Activated CD8-positive, alpha-beta memory T cell treated with anti-CD3 and anti-CD28 coated beads, Interleukin-2, amount 10 ng/mL, durations not matched to agents 7 days and 5 days (primary cell): ENCODE measurements around the gene FGD2. TPM values are rescaled to one million over a fixed set of nuclear protein-coding genes. Genes with fewer than 3 reads are reported as not detected.
A peak's percentile ranks its signal among the peaks of the same experiment; 100 is the strongest.

Source experiments
- ATAC-seq: fragments of 150-1000 bp; cut with Tn5 transposase; one replicate; pipeline ENCODE4 v1.10.0; 2021; ENCODE audit warnings: moderate library complexity
- CTCF ChIA-PET: fragments of 350-600 bp; sonication (Branson Sonifier 250); formaldehyde crosslinking; loops from one replicate; lab custom pipeline; 2021; ENCODE audit warnings: antibody characterized with exemption; lab: Charles Lee
- DNase-seq: peaks from one replicate; pipeline ENCODE4 v3.0.0-alpha.2; 2020
- H3K27ac Mint-ChIP-seq: one replicate; pipeline ENCODE4 v1.8.0; 2021; ENCODE audit warnings: mild to moderate bottlenecking, mixed read lengths
- H3K27me3 Mint-ChIP-seq: one replicate; pipeline ENCODE4 v1.8.0; 2021; ENCODE audit warnings: mixed read lengths
- H3K36me3 Mint-ChIP-seq: one replicate; pipeline ENCODE4 v1.8.0; 2021; ENCODE audit warnings: mild to moderate bottlenecking, mixed read lengths
- H3K4me1 Mint-ChIP-seq: one replicate; pipeline ENCODE4 v1.8.0; 2021; ENCODE audit warnings: mixed read lengths
- H3K4me3 Mint-ChIP-seq: one replicate; pipeline ENCODE4 v1.8.0; 2021; ENCODE audit warnings: mild to moderate bottlenecking, moderate library complexity, mixed read lengths
- H3K9me3 Mint-ChIP-seq: one replicate; pipeline ENCODE4 v1.8.0; 2022; ENCODE audit warnings: low read depth, mixed read lengths
- total RNA-seq, 2 experiments: library from RNA; stranded (reverse); gene quantifications; one replicate each; pipeline ENCODE4 v1.2.3, GENCODE V29; 2021

Gene FGD2
- total RNA-seq, 2 experiments from 2014 or later: 15.6 to 26.3 TPM

GRCh38 chr6:37048851-37049757, 43.6 kb downstream of the FGD2 start:
- peak; percentile 62 for ATAC-seq
- peak overlapping the region; percentile 83 for H3K4me3 Mint-ChIP-seq
- H3K27me3 Mint-ChIP-seq: no peaks in the 10 kb centered on the region
- H3K27ac Mint-ChIP-seq: peak overlapping the region; percentile 96
- peak; percentile 88 for DNase-seq
- CTCF ChIA-PET: interaction anchor here (0.8 to 32.5 kb wide), 12 partner anchors 8 to 175 kb away, joined by 3 to 610 read pairs (median 6); partner anchors contain the start of genes PIM1 and PPIL1
- no peaks in the 10 kb centered on the region for H3K9me3 Mint-ChIP-seq
- H3K4me1 Mint-ChIP-seq: peaks cover 79% of the 10 kb centered on the region
- peaks cover 10% of the 10 kb centered on the region for H3K36me3 Mint-ChIP-seq

- Mint-ChIP-seq H3K9me3 (no peaks in the 10 kb centered on the region), H3K4me3 (peak overlapping the region; percentile 83), H3K27me3 (no peaks in the 10 kb centered on the region), H3K36me3 (peaks cover 10% of the 10 kb centered on the region), H3K27ac (peak overlapping the region; percentile 96), H3K4me1 (peaks cover 85% of the 10 kb centered on the region)
- ATAC-seq (peak; percentile 4), DNase-seq (no peak)
- CTCF ChIA-PET: interaction anchor here (0.8 to 32.5 kb wide), 10 partner anchors 9 to 175 kb away, joined by 3 to 610 read pairs (median 10); partner anchors contain the start of genes PIM1 and PPIL1
Measured at GRCh38 chr6:37049758-37050044, 44.2 kb downstream of the FGD2 start.

GRCh38 chr6:37050045-37050853, 44.8 kb downstream of the FGD2 start:
- DNase-seq (peak; percentile 93), ATAC-seq (peak; percentile 56)
- H3K9me3 Mint-ChIP-seq: no peaks in the 10 kb centered on the region
- H3K27ac Mint-ChIP-seq: peak overlapping the region; percentile 96
- CTCF ChIA-PET: interaction anchor here (0.6 to 32.5 kb wide), 26 partner anchors 9 to 285 kb away, joined by 3 to 610 read pairs (median 6); partner anchors contain the start of genes PIM1, PPIL1, TBC1D22B and TMEM217
- H3K36me3 Mint-ChIP-seq: peaks cover 9% of the 10 kb centered on the region
- H3K4me1 Mint-ChIP-seq: peaks cover 85% of the 10 kb centered on the region
- H3K4me3 Mint-ChIP-seq: peak overlapping the region; percentile 83
- H3K27me3 Mint-ChIP-seq: no peaks in the 10 kb centered on the region

GRCh38 chr6:37050854-37051137, 45.3 kb downstream of the FGD2 start:
- peak overlapping the region; percentile 96 for H3K27ac Mint-ChIP-seq
- CTCF ChIA-PET: interaction anchor here (0.6 to 32.5 kb wide), 27 partner anchors 9 to 285 kb away, joined by 3 to 610 read pairs (median 6); partner anchors contain the start of genes MTCH1, PIM1, PPIL1 and TBC1D22B
- no peak for DNase-seq
- H3K9me3 Mint-ChIP-seq: no peaks in the 10 kb centered on the region
- no peak for ATAC-seq
- peaks cover 9% of the 10 kb centered on the region for H3K36me3 Mint-ChIP-seq
- H3K4me3 Mint-ChIP-seq: peak overlapping the region; percentile 83
- no peaks in the 10 kb centered on the region for H3K27me3 Mint-ChIP-seq
- H3K4me1 Mint-ChIP-seq: peaks cover 79% of the 10 kb centered on the region

GRCh38 chr6:37051138-37052026, 45.9 kb downstream of the FGD2 start:
- Mint-ChIP-seq H3K4me1 (peaks cover 74% of the 10 kb centered on the region), H3K27me3 (no peaks in the 10 kb centered on the region), H3K36me3 (peaks cover 9% of the 10 kb centered on the region), H3K4me3 (peak overlapping the region; percentile 83), H3K9me3 (no peaks in the 10 kb centered on the region), H3K27ac (peak overlapping the region; percentile 96)
- CTCF ChIA-PET: interaction anchor here (0.6 to 32.5 kb wide), 39 partner anchors 9 to 286 kb away, joined by 3 to 610 read pairs (median 5); partner anchors contain the start of genes MTCH1, PIM1, PPIL1 and TBC1D22B
- ATAC-seq (peak; percentile 61), DNase-seq (peak; percentile 96)

GRCh38 chr6:37052027-37052628, 46.7 kb downstream of the FGD2 start:
- ATAC-seq: peak; percentile 4
- H3K9me3 Mint-ChIP-seq: no peaks in the 10 kb centered on the region
- CTCF ChIA-PET: interaction anchor here (0.7 to 32.5 kb wide), 28 partner anchors 8 to 287 kb away, joined by 3 to 610 read pairs (median 5); partner anchors contain the start of genes MTCH1 and PIM1
- H3K27me3 Mint-ChIP-seq: no peaks in the 10 kb centered on the region
- peaks cover 6% of the 10 kb centered on the region for H3K36me3 Mint-ChIP-seq
- peaks cover 68% of the 10 kb centered on the region for H3K4me1 Mint-ChIP-seq
- H3K4me3 Mint-ChIP-seq: peak overlapping the region; percentile 83
- peak overlapping the region; percentile 96 for H3K27ac Mint-ChIP-seq
- DNase-seq: peak; percentile 69

GRCh38 chr6:37053683-37054082, 48.2 kb downstream of the FGD2 start:
- no peaks in the 10 kb centered on the region for H3K9me3 Mint-ChIP-seq
- peaks cover 4% of the 10 kb centered on the region for H3K36me3 Mint-ChIP-seq
- H3K4me1 Mint-ChIP-seq: peaks cover 52% of the 10 kb centered on the region
- ATAC-seq (no peak), DNase-seq (no peak)
- no peaks in the 10 kb centered on the region for H3K27me3 Mint-ChIP-seq
- CTCF ChIA-PET: interaction anchor here (0.9 to 32.5 kb wide), 4 partner anchors 28 to 156 kb away, joined by 4 to 610 read pairs (median 253); partner anchors contain the start of gene PIM1
- no peak overlapping the region for H3K27ac Mint-ChIP-seq
- no peak overlapping the region for H3K4me3 Mint-ChIP-seq

GRCh38 chr6:37054171-37054570, 48.7 kb downstream of the FGD2 start:
- CTCF ChIA-PET: interaction anchor here (0.9 to 32.5 kb wide), 4 partner anchors 29 to 156 kb away, joined by 4 to 610 read pairs (median 253); partner anchors contain the start of gene PIM1
- peaks cover 48% of the 10 kb centered on the region for H3K4me1 Mint-ChIP-seq
- no peaks in the 10 kb centered on the region for H3K27me3 Mint-ChIP-seq

GRCh38 chr6:37054580-37054979, 49.1 kb downstream of the FGD2 start:
- Mint-ChIP-seq H3K27ac (no peak overlapping the region), H3K4me3 (no peak overlapping the region), H3K9me3 (no peaks in the 10 kb centered on the region), H3K36me3 (no peaks in the 10 kb centered on the region), H3K27me3 (no peaks in the 10 kb centered on the region), H3K4me1 (peaks cover 46% of the 10 kb centered on the region)
- CTCF ChIA-PET: interaction anchor here (15.6 to 32.5 kb wide), 2 partner anchors 29 to 117 kb away, joined by 315 to 610 read pairs; partner anchors contain the start of gene PIM1
- DNase-seq (no peak), ATAC-seq (no peak)

More at GRCh38 chr6:37054171-37054570, 48.7 kb downstream of the FGD2 start:
- DNase-seq (no peak), ATAC-seq (no peak)
- no peak overlapping the region for H3K27ac Mint-ChIP-seq
- H3K9me3 Mint-ChIP-seq: no peaks in the 10 kb centered on the region
- H3K36me3 Mint-ChIP-seq: peaks cover under 1% of the 10 kb centered on the region
- no peak overlapping the region for H3K4me3 Mint-ChIP-seq

- H3K36me3 Mint-ChIP-seq: no peaks in the 10 kb centered on the region
- H3K9me3 Mint-ChIP-seq: no peaks in the 10 kb centered on the region
- H3K27me3 Mint-ChIP-seq: no peaks in the 10 kb centered on the region
- ATAC-seq (no peak), DNase-seq (no peak)
- no peak overlapping the region for H3K4me3 Mint-ChIP-seq
- CTCF ChIA-PET: interaction anchor here (3.4 to 32.5 kb wide), 3 partner anchors 31 to 155 kb away, joined by 7 to 610 read pairs (median 315); partner anchors contain the start of gene PIM1
- no peak overlapping the region for H3K27ac Mint-ChIP-seq
- peaks cover 32% of the 10 kb centered on the region for H3K4me1 Mint-ChIP-seq
Measured at GRCh38 chr6:37056112-37056403, 50.6 kb downstream of the FGD2 start.

- CTCF ChIA-PET: interaction anchor here (1.1 to 32.5 kb wide), 4 partner anchors 11 to 154 kb away, joined by 3 to 610 read pairs (median 161); partner anchors contain the start of gene PIM1
- no peak for ATAC-seq
- H3K9me3 Mint-ChIP-seq: no peaks in the 10 kb centered on the region
- H3K4me3 Mint-ChIP-seq: no peak overlapping the region
- peaks cover 27% of the 10 kb centered on the region for H3K4me1 Mint-ChIP-seq
- H3K27me3 Mint-ChIP-seq: no peaks in the 10 kb centered on the region
- DNase-seq: no peak
- H3K36me3 Mint-ChIP-seq: no peaks in the 10 kb centered on the region
- no peak overlapping the region for H3K27ac Mint-ChIP-seq
Measured at GRCh38 chr6:37056439-37057127, 51.1 kb downstream of the FGD2 start.
